Esophagus (tissue), 2 donors: ENCODE results near the gene SCART1. TPM values are rescaled to one million over a fixed set of nuclear protein-coding genes. Genes with fewer than 3 reads are reported as not detected.
"Not testable (repeated sequence)": the region's sequence is repeated elsewhere in the genome, so short reads cannot be mapped to it uniquely, and the experiment has no call there.

Experiments used
- H3K27ac ChIP-seq, 2 donors: one replicate each; pipeline ENCODE4 v1.5.1; 2013; ENCODE audit warnings: low read depth in 2 of 2, mild to moderate bottlenecking in 2 of 2, inconsistent platforms in 1 of 2, low read length in 1 of 2, moderate library complexity in 1 of 2
- H3K27me3 ChIP-seq, 2 donors: one replicate each; pipeline ENCODE4 v1.6.1; 2013; ENCODE audit warnings: low read length in 2 of 2, control low read depth in 1 of 2, mild to moderate bottlenecking in 1 of 2; ENCODE audit not compliant: insufficient read depth in 2 of 2, control insufficient read depth in 1 of 2
- H3K36me3 ChIP-seq, 2 donors: one replicate each; pipeline ENCODE4 v1.6.1; 2013; ENCODE audit warnings: low read length in 1 of 2; ENCODE audit not compliant: control insufficient read depth in 2 of 2, insufficient read depth in 2 of 2
- H3K4me1 ChIP-seq, 2 donors: one replicate each; pipeline ENCODE4 v1.6.1; 2013; ENCODE audit warnings: low read length in 1 of 2; ENCODE audit not compliant: control insufficient read depth in 2 of 2, insufficient read depth in 2 of 2
- H3K4me3 ChIP-seq, 2 donors: one replicate each; pipeline ENCODE4 v1.5.1; 2013; ENCODE audit warnings: low read length in 2 of 2, mild to moderate bottlenecking in 2 of 2, low read depth in 1 of 2, moderate library complexity in 1 of 2
- H3K9me3 ChIP-seq, 2 donors: one replicate each; pipeline ENCODE4 v1.6.1; 2013; ENCODE audit warnings: mild to moderate bottlenecking in 2 of 2, low read depth in 1 of 2, low read length in 1 of 2, moderate library complexity in 1 of 2; ENCODE audit not compliant: control insufficient read depth in 2 of 2, insufficient read depth in 1 of 2
- whole genome bisulfite sequencing, 2 donors: extraction: QIAGEN DNeasy Blood & Tissue Kit; methylation state at CpG; one replicate each; pipeline ENCODE4 v1.1.7; 2013; 5-methylcytosine and 5-hydroxymethylcytosine counted together
- polyA plus RNA-seq, 2 donors: library from polyadenylated mRNA; stranded (reverse); fragments of 200-250 nt; gene quantifications; one replicate each; pipeline ENCODE4 v1.2.3, GENCODE V29; 2013
- donor health status: healthy with polysubstance abuse.
- donor health status: Bipolar disorder and iron deficiency.

SCART1 gene
- polyA plus RNA-seq, 2 donors: 0.31 to 0.90 TPM

DNA sequence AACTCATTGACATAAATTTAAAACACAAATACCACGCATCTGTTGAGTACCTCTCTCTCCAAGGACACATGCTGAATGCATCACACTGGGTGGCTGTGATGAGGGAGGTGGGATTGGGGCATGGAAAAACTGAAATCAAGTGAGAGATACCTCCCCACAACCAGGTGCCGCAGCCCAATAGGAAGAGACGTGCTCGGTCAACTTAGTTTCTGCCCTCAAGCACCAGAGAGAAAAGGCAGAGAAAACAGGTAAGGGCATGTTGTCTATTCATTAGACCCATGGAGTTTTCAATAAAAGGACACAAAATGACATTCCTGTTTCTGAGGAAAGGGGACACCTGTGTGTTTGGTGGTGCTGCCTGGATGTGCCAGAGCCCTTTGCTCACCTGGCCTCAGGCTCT lies 24.2 kb upstream of the SCART1 start:
- H3K4me3 ChIP-seq, H3K4me1 ChIP-seq, H3K27me3 ChIP-seq, H3K9me3 ChIP-seq, H3K27ac ChIP-seq, H3K36me3 ChIP-seq: not testable (repeated sequence)
- WGBS, 2 donors: 48 to 82% methylated on average over 3 to 4 of the region's 4 CpGs

DNA sequence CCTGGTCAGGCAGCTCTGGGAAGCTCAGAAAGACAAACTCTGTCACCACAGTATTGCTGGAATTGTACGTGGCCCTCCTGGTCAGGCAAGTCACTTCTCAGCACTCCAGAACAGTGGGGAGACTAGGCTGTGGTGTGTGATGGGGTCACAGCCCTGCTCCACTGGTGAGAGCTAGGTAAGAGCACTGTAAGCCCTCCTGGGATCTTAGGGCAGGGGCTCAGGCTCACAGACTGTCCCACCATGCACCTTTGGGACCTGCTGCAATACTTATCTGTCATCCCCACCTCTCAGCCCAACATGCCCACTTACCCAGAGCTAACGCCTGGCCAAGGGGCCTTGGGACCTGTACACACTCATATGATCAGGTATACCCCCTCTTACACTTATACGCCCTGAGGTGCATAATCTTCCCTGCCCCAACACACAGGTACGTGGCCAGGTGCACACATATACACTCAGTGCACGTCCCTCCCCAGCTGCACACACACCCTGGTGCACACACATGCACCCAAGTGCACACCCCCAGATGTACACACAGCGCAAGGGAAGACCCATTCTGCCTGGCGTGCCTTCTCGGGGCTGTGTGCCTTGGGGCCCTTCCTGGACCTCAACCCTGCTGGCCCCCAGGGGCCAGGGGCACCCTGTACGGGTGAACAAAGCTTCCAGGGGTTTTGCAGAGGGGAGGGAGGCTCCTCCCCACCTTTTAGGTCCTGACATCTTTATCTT lies 21.7 kb upstream of the SCART1 start:
- not testable (repeated sequence) for H3K27ac ChIP-seq, H3K9me3 ChIP-seq, H3K27me3 ChIP-seq, H3K4me1 ChIP-seq, H3K4me3 ChIP-seq, H3K36me3 ChIP-seq
- 68 to 72% methylated on average over 5 to 6 of the region's 9 CpGs for WGBS, 2 donors

DNA sequence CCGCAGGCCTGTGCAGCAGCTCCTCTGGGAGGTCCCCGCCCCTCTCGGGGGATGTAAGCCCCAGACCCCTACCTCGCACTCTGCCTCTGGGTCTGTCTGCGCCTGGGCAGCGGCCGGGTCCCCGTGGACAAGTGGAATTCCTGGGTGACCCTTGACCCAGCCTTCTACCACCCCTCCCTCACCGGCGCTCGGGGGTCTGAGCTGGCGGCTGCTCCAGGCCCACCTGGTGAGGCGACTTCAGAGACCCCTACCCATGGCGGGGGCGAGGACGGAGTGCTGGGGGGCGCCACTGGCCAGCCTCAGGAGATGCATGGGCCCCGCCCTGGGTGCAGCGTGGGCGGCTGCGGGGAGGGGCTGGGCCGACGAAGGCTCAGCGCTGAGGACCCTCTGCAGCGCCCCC lies 21.0 kb upstream of the SCART1 start:
- 61% methylated on average over 3 of the region's 25 CpGs; no CpG with 5 or more reads in 1 of the 2 donors for WGBS, 2 donors

DNA sequence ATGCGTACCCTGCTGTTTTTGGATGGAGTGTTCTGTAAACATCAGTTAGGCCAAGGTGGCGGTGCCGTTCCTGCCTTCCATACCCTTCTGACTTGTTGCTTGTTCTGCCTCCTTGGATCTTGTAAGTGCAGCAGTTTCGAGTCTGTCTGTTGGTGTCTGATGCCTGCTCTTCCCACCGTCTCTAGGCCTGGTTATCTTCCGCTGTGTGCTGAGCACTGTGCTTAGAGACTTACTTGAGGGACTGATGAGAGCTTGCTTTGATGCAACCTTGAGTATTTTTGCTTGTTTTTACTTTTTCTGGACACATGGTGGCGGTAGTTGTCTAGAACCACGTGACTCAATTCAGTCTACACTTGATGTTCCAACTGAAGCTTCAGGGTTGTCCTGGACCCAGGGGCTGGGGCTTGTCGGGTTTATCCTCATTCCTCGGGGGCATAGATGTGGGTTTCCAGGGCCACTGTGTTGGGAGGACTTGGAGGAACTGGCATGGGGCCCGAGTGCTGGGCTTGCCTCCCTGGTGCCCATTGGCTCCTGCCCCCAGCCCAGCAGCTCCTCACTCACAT lies 15.0 kb upstream of the SCART1 start:
- Histone ChIP-seq H3K4me3 (no peak overlapping the region), H3K4me1 (peaks cover 0 to 5% of the 10 kb centered on the region in 2 donors), H3K9me3 (no peaks in the 10 kb centered on the region), H3K36me3 (no peaks in the 10 kb centered on the region), H3K27me3 (no peaks in the 10 kb centered on the region), H3K27ac (no peak overlapping the region)
- WGBS, 2 donors: 73 to 78% methylated on average over 11 of the region's 11 CpGs

More for the DNA sequence above, 21.0 kb upstream of the SCART1 start:
- H3K4me3 ChIP-seq, H3K9me3 ChIP-seq, H3K27ac ChIP-seq, H3K27me3 ChIP-seq, H3K36me3 ChIP-seq, H3K4me1 ChIP-seq: not testable (repeated sequence)

DNA sequence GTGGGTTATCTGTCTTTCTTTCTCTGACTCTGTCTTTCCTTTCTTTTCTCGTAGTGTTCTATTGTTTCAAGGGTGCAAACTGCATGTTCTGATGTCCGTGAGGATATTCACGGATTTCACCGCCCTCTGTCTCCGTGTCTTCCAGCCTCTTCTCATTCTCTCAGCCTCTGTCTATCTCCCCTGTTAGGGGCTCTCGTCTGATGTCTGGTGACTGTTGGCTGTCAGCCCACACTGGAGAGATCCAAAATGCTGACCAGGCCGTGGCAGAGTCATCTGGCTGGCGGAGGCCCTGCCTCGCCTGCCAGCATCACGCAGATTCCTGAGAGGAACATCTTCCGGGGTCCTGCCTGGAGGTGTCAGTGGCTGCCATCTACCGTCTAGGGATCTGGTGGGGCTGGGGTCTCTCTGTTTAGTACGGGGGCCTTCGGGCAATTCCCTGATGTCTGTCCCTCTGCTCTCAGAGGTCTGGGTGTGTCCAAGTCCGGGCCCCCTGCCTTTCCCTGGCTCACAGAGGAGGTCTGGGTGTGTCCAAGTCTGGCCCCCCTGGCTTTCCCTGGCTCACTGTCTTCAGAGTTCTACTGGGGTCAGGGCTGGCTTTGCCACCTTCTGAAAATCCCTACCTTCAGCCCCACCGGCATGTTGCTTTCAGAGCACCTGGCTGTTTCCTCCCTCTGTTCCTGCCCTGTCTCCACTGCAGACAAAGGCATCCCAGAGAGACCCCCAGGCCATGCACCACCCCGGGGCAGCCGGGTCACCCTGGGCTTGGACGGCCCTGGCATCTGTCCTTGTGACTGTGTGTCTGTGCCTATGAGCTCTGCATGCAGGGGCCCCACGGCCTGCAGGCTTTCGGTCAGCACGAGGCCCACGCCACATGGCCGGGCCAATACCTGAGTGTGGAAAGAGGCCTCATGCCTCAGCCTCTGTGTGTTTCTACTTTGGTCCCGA lies 14.0 kb upstream of the SCART1 start:
- H3K4me1 ChIP-seq: peaks cover 0 to 5% of the 10 kb centered on the region in 2 donors
- no peaks in the 10 kb centered on the region for H3K9me3 ChIP-seq
- no peaks in the 10 kb centered on the region for H3K36me3 ChIP-seq
- no peak overlapping the region for H3K27ac ChIP-seq
- no peaks in the 10 kb centered on the region for H3K27me3 ChIP-seq
- 91 to 94% methylated on average over 25 of the region's 25 CpGs for WGBS, 2 donors
- H3K4me3 ChIP-seq: no peak overlapping the region

DNA sequence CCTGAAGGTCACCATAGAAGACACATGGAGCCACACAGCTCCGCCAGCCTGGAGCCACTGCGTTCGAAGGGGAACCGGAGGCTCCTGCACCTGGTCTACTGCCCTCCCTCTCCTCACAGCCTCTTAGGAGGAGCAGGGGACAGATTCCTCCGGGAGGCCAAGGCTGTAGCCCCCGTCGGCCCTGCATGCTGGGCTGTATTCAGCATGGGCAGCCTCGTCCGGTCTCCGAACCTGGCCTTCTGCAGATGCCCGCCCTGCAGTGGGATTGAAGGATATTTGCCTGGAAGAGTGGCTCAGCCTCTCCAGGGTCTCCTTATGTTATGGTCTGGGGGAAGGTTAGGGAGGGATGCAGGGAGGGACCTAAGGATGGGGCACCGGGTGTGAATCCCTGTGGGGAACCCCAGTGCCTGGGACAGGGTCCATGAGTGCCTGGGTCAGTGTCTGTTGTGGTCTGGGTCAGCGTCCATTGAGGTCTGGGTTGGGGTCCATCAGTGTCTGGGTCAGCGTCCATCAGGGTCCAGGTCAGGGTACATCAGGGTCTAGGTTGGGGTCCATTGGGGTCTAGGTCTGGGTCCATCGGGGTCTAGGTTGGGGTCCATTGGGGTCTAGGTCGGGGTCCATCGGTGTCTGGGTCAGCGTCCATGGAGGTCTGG lies 13.0 kb upstream of the SCART1 start:
- Histone ChIP-seq H3K9me3 (peaks cover 0 to 7% of the 10 kb centered on the region in 2 donors), H3K4me1 (peaks cover 0 to 5% of the 10 kb centered on the region in 2 donors)
- WGBS, 2 donors: 96% methylated on average over 18 of the region's 18 CpGs

DNA sequence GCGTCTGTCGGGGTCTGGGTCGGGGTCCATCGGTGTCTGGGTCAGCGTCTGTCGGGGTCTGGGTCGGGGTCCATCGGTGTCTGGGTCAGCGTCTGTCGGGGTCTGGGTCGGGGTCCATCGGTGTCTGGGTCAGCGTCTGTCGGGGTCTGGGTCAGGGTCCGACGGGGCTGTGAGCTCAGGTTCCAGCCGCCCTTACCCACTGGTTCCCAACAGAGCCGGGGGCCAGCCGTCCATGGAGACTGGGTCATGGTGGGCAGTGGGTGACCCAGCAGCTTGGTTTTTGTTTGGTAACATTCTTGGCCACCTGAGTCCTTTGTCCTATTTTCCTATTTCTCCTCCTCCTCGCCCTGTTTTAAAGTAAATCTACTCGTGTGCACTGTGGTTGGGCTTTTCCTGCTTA lies 12.4 kb upstream of the SCART1 start:
- H3K9me3 ChIP-seq, H3K4me3 ChIP-seq, H3K27me3 ChIP-seq, H3K27ac ChIP-seq, H3K4me1 ChIP-seq, H3K36me3 ChIP-seq: not testable (repeated sequence)
- 79 to 88% methylated on average over 9 to 13 of the region's 21 CpGs for WGBS, 2 donors

More for the DNA sequence above, 13.0 kb upstream of the SCART1 start:
- H3K4me3 ChIP-seq: no peak overlapping the region
- no peak overlapping the region for H3K27ac ChIP-seq
- H3K36me3 ChIP-seq: no peaks in the 10 kb centered on the region
- no peaks in the 10 kb centered on the region for H3K27me3 ChIP-seq

DNA sequence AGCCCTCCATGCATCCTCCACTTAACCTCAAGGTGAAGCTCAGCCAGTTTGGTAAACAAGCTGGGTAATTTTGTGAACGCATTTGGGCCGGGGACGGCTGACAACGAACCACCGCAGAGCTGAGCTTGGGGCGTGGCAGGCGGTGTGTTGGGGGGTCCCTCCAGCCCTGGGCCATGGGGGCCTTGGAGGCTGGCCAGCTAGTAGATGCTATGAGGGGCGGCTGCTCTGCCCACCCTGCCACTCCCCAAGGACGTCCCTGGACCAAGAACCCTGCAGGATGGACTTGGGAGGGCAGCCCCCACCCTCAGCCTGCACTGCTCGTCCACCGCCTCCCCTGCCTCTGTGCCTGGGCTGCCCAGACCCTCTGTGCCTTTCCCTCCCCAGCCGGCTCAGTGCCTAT lies 12.0 kb upstream of the SCART1 start:
- WGBS, 2 donors: 72 to 84% methylated on average over 10 to 12 of the region's 12 CpGs
- Histone ChIP-seq H3K9me3 (peaks cover 8 to 12% of the 10 kb centered on the region in 2 donors), H3K27me3 (no peaks in the 10 kb centered on the region), H3K4me3 (no peak overlapping the region), H3K4me1 (peaks cover 0 to 5% of the 10 kb centered on the region in 2 donors), H3K36me3 (no peaks in the 10 kb centered on the region), H3K27ac (no peak overlapping the region)

DNA sequence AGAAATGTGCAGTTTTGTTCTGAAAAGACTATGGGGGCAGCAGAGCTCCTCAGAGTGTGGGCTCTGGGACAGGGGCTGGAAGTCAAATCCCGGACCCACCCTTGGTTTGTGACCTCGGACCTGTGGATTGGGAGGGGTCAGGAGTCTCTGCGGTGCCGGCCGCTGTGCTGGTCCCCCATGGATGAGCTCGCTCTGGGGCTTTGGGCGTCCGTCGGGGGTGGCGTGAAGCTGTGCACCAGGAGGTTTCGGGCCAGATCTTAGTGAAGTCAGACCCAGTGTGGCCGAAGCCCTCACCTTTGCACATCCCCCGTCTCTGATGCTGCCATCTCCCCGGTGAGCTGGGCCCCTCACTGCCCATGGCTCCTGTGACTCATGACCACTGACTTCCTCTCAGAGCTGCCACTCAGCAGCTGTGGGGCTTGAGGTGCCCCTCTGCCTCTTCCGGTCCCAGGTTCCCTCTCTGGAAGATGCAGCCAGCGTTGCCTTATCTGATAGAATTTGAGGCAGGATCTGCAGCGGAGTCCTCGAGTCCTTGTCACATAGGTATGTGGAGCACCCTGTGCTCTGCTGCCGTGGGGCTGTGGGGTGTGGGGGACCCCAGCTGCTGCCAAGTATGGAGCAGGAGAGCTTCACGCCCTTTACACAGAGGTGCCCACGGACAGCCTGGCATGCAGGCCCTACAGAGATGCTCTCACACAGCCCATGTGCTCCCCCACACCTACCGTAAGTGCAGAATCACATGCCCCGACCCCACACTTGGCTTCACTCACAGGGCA lies 11.4 kb upstream of the SCART1 start:
- Histone ChIP-seq H3K4me3 (no peak overlapping the region), H3K27me3 (no peaks in the 10 kb centered on the region), H3K4me1 (peaks cover 0 to 5% of the 10 kb centered on the region in 2 donors), H3K9me3 (peaks cover 11 to 15% of the 10 kb centered on the region in 2 donors), H3K36me3 (no peaks in the 10 kb centered on the region), H3K27ac (no peak overlapping the region)
- WGBS, 2 donors: 79 to 80% methylated on average over 23 of the region's 23 CpGs
